Activated naive CD8-positive, alpha-beta T cell treated with anti-CD3 and anti-CD28 coated beads, Interleukin-2, amount 50 U/mL, for 16 hours (primary cell): ENCODE results near the gene REV1.
"Not testable (repeated sequence)": the region's sequence is repeated elsewhere in the genome, so short reads cannot be mapped to it uniquely, and the experiment has no call there.

ENCODE experiments used
- DNase-seq: peaks from one replicate; pipeline ENCODE4 v3.0.0-alpha.2; 2020; ENCODE audit warnings: low read depth, low spot score

REV1 gene

GRCh38 chr2:99487906-99488305 is 1.9 kb downstream of the REV1 start:
- DNase-seq: no peak

GRCh38 chr2:99485824-99486223 is 4.0 kb downstream of the REV1 start:
- DNase-seq: no peak

- no peak for DNase-seq
Observed at GRCh38 chr2:99485411-99485810, 4.4 kb downstream of the REV1 start.

DNA sequence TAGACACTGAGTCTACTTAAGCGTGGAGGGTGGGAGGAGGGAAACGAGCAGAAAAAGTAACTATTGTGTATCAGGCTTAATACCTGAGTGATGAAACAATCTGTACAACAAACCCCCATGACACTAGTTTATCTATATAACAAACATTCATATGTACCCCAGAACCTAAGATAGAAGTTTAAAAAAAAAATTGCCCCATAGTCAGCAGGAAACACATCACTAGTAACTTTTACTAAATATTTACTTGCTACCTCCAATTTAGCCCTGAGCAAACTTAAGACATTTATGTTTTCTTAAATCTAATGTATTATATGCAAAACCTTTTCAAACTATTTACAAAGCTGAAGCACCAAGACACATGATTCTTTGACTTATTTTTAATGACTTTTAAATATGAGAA is 5.6 kb downstream of the REV1 start:
- DNase-seq: no peak

DNA sequence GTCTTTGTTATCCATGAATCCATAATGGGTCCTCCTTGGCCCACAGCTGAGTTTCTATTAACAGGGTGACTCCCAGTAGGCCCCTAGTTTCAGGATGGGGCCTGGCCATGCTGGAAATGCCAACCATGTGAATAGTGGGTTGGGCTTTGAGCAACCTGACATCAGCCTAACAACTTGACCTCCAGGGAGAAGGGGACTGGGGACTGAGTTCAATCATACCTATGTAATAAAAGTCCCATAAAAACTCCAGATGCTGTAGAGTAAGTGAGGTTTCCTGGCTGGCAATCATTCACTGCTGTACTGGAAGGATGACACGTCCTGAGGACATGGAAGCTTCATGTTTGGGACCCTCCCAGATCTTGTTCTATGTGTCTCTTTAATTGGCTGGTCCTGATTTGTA is 7.9 kb downstream of the REV1 start:
- no peak for DNase-seq

- no peak for DNase-seq
Observed at GRCh38 chr2:99481527-99481926, 8.3 kb downstream of the REV1 start.

GRCh38 chr2:99480390-99480789 is 9.4 kb downstream of the REV1 start:
- DNase-seq: no peak

GRCh38 chr2:99478632-99479031 is 11.2 kb downstream of the REV1 start:
- no peak for DNase-seq

DNA sequence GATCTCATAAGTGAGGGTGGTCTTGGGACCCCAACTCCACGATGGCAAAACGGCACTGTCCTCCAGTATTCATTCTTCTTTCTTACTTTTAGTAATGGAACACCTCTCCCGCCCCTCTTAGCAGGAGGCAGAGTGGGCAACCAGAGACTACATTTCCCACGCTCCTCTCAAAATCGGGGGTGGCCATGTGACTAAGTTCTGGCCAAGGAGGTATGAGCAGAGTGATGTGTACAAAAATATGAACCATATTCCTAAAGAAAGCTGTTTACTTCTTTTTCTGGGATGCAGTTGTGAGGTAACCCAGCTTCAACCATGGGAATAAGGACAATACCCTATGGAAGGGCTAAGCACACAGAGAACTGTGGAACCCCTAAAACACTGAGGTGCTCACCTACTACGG is 12.8 kb downstream of the REV1 start:
- DNase-seq: no peak

DNA sequence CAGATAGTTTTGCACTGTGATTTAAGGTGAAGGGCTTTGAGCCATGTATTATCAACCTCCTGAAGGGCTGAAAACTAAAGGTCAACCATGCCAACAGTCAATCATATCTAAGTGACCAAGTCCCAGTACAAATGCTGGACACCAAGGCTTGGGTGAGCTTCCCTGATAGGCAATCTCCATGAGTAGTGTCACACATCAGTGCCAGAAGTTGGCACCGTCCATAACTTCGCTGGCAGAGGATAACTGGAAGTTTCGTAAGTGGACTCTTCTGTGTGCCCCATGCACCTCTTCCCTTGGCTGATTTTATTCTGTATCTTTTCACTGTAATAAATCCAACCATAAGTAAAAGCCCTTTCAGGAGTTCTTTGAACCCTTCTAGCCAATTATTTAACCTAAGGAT is 13.2 kb downstream of the REV1 start:
- DNase-seq: no peak

DNA sequence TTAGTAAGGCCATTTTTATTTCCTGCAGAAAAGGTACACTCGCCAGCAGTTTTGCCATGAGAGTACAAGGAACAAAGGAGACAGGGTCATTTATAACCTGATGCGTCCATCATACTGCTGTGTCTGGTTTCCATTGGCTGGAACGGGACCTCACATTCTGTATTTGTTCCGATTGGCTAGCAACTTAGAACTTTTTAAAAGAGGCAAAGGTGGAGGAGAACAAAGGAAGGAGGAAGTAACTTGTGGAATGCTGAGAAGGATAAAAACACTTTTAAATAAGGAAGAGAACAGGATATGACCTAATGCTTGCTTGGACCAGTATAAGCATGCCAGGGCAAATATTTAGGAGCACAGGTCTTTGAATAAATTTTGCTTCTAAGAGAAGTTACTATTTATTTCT is 14.7 kb downstream of the REV1 start:
- not testable (repeated sequence) for DNase-seq

DNA sequence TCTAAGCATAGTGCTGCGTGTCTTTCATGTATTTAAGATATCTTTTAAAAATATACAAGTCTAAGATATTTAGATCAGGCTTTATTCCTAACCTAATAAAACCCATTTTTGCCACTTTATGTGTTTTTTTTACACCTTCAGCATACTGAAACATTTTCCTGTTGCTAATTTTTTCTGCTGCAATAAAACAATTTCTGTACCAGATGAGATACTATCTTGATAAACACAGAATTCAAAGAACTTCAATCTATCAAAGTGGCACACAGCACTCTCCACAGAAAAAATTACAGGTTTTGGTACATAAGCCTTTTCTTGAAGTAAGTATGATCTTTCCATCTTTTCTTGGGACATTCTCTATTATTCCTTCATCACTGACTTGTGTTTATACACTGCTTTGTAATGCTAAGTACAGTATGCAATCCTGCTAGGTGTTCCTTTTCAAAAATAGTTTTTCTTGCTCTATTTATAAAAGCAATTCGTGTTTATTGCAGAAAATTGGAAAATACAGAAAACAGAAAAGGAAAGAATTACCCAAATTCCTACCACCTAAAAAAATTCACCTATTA is 16.2 kb downstream of the REV1 start:
- no peak for DNase-seq

- DNase-seq: no peak
Observed at GRCh38 chr2:99472600-99472960, 17.2 kb downstream of the REV1 start.

- DNase-seq: no peak
Observed at GRCh38 chr2:99471654-99472599, 17.9 kb downstream of the REV1 start.

DNA sequence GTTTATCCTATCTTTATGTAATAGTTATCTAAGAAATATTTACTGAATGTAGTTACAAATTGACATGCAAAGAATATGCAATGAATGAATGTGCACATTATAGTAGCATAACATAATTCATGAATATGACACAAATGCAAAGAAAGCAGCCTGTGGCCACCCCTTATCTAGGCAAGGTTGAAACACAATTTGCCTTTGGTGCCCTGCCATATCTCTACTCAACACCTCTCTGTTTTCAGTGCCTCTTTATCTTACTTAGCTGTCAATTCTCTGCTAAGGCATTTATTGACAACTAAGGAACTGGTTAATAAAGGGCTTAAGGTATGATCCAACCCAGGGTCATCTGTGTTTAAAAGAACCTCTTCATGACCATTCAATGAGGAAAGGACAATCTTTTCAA is 18.9 kb downstream of the REV1 start:
- DNase-seq: no peak

GRCh38 chr2:99470459-99470858 is 19.4 kb downstream of the REV1 start:
- not testable (repeated sequence) for DNase-seq

- DNase-seq: no peak
Observed at GRCh38 chr2:99469394-99469793, 20.4 kb downstream of the REV1 start.

GRCh38 chr2:99468155-99468554 is 21.7 kb downstream of the REV1 start:
- no peak for DNase-seq

GRCh38 chr2:99467390-99467789 is 22.4 kb downstream of the REV1 start:
- DNase-seq: no peak

DNA sequence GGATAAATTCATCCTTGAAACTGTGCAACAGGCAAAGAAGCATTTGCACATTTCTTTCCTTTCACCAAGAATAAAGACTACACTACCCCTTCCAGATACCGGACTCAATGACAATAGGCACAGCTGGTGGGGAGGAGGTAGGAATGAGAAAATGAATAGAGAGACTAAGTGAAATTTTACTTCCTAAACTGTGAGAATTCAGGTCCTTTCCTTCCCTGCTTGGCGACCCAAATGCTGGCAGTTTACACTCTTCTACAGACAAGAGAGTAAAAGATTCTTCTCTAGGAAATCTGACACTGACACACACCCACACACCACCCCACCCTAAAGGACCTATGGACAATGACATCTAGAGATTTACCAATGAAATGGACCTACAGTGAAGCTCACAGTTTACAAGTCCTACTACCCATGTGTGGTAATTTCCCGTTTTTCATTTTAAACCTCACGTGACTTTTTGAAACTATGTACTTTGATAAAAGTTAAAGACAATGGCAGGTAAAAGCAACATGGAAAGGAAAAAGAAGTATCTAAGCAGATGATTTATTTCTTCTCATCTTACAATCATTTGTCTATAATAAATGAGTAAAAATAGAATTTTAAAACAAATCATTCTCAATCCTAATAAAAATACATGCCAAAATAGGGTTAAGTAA is 27.9 kb downstream of the REV1 start:
- no peak for DNase-seq

- DNase-seq: no peak
Observed at GRCh38 chr2:99458529-99458928, 31.3 kb downstream of the REV1 start.

DNA sequence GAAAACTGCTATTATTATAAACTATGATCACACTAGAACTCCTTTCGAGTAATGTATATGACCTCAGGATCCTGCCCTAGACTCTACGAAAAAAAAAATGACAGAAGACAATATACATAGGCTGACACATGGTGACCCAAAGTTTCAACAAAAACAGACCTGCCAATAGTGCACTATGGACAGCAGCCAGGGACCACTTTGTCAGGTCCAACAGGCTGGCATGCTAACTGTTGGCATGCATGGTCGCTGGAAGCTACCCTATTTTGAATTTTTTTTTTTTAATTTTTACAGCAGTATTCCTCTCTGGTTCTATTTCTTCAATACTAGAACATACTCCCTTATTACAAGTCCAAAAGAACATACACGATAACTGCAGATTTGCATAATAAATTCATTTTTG is 38.1 kb downstream of the REV1 start:
- DNase-seq: no peak

- no peak for DNase-seq
Observed at GRCh38 chr2:99451280-99451679, 38.5 kb downstream of the REV1 start.
